ENCODE data around the gene SLC26A4. TPM values are rescaled to one million over a fixed set of nuclear protein-coding genes. Genes with fewer than 3 reads are reported as not detected.

Gene SLC26A4
- total and polyA plus RNA-seq, 2 donors (not counting 1 experiment from before 2014, with no cell fraction given), result 0.05 to 0.13 TPM

DNA sequence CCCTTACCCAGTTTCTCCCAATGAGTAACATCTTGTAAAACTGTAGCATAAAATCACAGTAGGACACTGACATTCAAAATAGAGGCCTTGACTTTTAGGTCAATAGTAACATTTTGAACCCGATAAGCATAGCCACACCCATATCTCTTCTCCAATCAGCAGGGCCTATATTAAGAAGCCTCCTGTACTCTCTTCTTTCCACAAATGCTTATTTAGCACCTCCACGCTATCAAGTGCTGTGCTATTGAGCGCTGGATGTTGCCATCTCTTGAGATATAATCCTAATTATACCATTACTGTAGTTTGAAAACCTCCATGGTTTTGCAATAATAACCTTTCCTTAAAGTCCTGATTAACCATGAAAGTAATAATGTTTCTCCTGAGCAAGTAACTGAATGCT lies 43.2 kb downstream of the SLC26A4 start:
- CTCF ChIA-PET, result no interaction called here

DNA sequence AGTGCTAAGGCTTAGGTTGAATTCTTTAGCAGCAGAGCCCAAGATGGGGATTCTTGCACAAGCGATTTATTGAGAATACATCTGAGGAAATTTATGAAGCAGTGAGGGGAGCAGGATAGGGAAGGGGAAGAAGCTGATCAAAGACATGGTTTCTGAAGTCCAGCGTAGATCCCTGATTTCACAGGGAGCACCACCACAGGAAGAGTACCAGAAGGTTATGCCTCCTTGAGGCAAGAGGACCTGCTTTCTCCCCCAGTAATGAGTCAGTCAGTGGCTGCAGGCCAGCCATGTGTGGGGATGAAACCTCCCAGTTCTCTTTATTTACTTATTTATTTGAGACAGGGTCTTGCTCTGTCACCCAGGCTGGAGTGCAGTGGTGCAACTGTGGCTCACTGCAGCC lies 48.3 kb downstream of the SLC26A4 start:
- no peaks in the 10 kb centered on the region for H3K4me1 Mint-ChIP-seq
- Histone ChIP-seq H3K9ac (ENCODE audit: low read length) (no peak overlapping the region), H2AFZ (ENCODE audit: insufficient read depth, low read depth, low read length, poor library complexity, severe bottlenecking) (no peak overlapping the region), H3K27ac (ENCODE audit: low read length in 2 of 2) (no peak overlapping the region), H3K4me3 (ENCODE audit: control extremely low read depth in 1 of 5, extremely low read depth in 1 of 5, insufficient read depth in 1 of 5, low read depth in 2 of 5, low read length in 4 of 5) (no peak overlapping the region), H4K20me1 (ENCODE audit: control insufficient read depth, insufficient read depth, low read length, poor library complexity, severe bottlenecking) (no peaks in the 10 kb centered on the region), H3K4me1 (ENCODE audit: control insufficient read depth in 2 of 2, insufficient read depth in 2 of 2, low read length in 2 of 2) (no peaks in the 10 kb centered on the region), H3K27me3 (replicated peaks in 1 of 4; ENCODE audit: control extremely low read depth in 1 of 4, control insufficient read depth in 3 of 4, insufficient read depth in 4 of 4, low read length in 3 of 4) (no peaks in the 10 kb centered on the region), H3K4me2 (replicated peaks; ENCODE audit: low read depth, low read length, poor library complexity, severe bottlenecking) (no peak overlapping the region), H3K9me3 (ENCODE audit: control extremely low read depth in 1 of 3, control insufficient read depth in 2 of 3, insufficient read depth in 1 of 3, low read length in 2 of 3) (no peaks in the 10 kb centered on the region), H3K79me2 (ENCODE audit: control insufficient read depth, insufficient read depth, low read length) (no peaks in the 10 kb centered on the region), H3K36me3 (replicated peaks in 1 of 2; ENCODE audit: control extremely low read depth in 1 of 2, control insufficient read depth in 1 of 2, extremely low read depth in 1 of 2, insufficient read depth in 2 of 2, low read length in 1 of 2) (no peaks in the 10 kb centered on the region)
- ChIA-PET POLR2A (no interaction called here), CTCF (interaction anchor here (1.3 to 4.8 kb wide), 2 partner anchors 15 to 559 kb away, joined by 3 to 15 read pairs; no protein-coding TSS in a partner anchor)
- intact Hi-C loops (cut with micrococcal nuclease), result no loop called here
- no peaks in the 10 kb centered on the region for H3K27me3 Mint-ChIP-seq
- WGBS (ENCODE audit: insufficient coverage), result 94% methylated on average over 2 of the region's 2 CpGs
- no peak for DNase-seq
- no peaks in the 10 kb centered on the region for H3K9me3 Mint-ChIP-seq (ENCODE audit: insufficient read depth)
- H3K4me3 Mint-ChIP-seq, result no peak overlapping the region
- TF ChIP-seq EZH2 (IDR thresholded peaks at IDR 0.05; ENCODE audit: borderline replicate concordance, insufficient read depth, low read depth, low read length, poor library complexity, severe bottlenecking), result no peak
- TF ChIP-seq, protein P1, sequence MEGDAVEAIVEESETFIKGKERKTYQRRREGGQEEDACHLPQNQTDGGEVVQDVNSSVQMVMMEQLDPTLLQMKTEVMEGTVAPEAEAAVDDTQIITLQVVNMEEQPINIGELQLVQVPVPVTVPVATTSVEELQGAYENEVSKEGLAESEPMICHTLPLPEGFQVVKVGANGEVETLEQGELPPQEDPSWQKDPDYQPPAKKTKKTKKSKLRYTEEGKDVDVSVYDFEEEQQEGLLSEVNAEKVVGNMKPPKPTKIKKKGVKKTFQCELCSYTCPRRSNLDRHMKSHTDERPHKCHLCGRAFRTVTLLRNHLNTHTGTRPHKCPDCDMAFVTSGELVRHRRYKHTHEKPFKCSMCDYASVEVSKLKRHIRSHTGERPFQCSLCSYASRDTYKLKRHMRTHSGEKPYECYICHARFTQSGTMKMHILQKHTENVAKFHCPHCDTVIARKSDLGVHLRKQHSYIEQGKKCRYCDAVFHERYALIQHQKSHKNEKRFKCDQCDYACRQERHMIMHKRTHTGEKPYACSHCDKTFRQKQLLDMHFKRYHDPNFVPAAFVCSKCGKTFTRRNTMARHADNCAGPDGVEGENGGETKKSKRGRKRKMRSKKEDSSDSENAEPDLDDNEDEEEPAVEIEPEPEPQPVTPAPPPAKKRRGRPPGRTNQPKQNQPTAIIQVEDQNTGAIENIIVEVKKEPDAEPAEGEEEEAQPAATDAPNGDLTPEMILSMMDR (IDR thresholded peaks at IDR 0.05), result no peak
- H3K27ac Mint-ChIP-seq, result no peak overlapping the region
- no peak for ATAC-seq (ENCODE audit: low read depth)

More for the DNA sequence above, 43.2 kb downstream of the SLC26A4 start:
- no peak overlapping the region for H3K4me2 ChIP-seq (replicated peaks; ENCODE audit: low read depth, low read length, poor library complexity, severe bottlenecking)
- H3K9me3 ChIP-seq (ENCODE audit: control extremely low read depth in 1 of 3, control insufficient read depth in 2 of 3, insufficient read depth in 1 of 3, low read length in 2 of 3), result no peaks in the 10 kb centered on the region
- H3K79me2 ChIP-seq (ENCODE audit: control insufficient read depth, insufficient read depth, low read length), result no peaks in the 10 kb centered on the region
- Mint-ChIP-seq H3K4me1 (no peaks in the 10 kb centered on the region), H3K27ac (no peak overlapping the region), H3K27me3 (peaks cover 9% of the 10 kb centered on the region), H3K9me3 (ENCODE audit: insufficient read depth) (no peaks in the 10 kb centered on the region), H3K4me3 (no peak overlapping the region)
- H3K36me3 ChIP-seq (replicated peaks in 1 of 2; ENCODE audit: control extremely low read depth in 1 of 2, control insufficient read depth in 1 of 2, extremely low read depth in 1 of 2, insufficient read depth in 2 of 2, low read length in 1 of 2), result no peaks in the 10 kb centered on the region
- intact Hi-C loops (cut with micrococcal nuclease), result no loop called here
- peaks cover 0 to 4% (median 0%) of the 10 kb centered on the region in 4 experiments for H3K27me3 ChIP-seq (replicated peaks in 1 of 4; ENCODE audit: control extremely low read depth in 1 of 4, control insufficient read depth in 3 of 4, insufficient read depth in 4 of 4, low read length in 3 of 4)
- WGBS (ENCODE audit: insufficient coverage), result 100% methylated on average over 3 of the region's 3 CpGs
- H3K9ac ChIP-seq (ENCODE audit: low read length), result no peak overlapping the region
- POLR2A ChIA-PET, result no interaction called here
- no peak overlapping the region for H3K27ac ChIP-seq (ENCODE audit: low read length in 2 of 2)
- no peak overlapping the region for H3K4me3 ChIP-seq (ENCODE audit: control extremely low read depth in 1 of 5, extremely low read depth in 1 of 5, insufficient read depth in 1 of 5, low read depth in 2 of 5, low read length in 4 of 5)
- DNase-seq (no peak), ATAC-seq (ENCODE audit: low read depth) (no peak)
- H3K4me1 ChIP-seq (ENCODE audit: control insufficient read depth in 2 of 2, insufficient read depth in 2 of 2, low read length in 2 of 2), result no peaks in the 10 kb centered on the region
- no peak overlapping the region for H2AFZ ChIP-seq (ENCODE audit: insufficient read depth, low read depth, low read length, poor library complexity, severe bottlenecking)
- TF ChIP-seq EZH2 (IDR thresholded peaks at IDR 0.05; ENCODE audit: borderline replicate concordance, insufficient read depth, low read depth, low read length, poor library complexity, severe bottlenecking), result no peak
- TF ChIP-seq, protein P1 (IDR thresholded peaks at IDR 0.05), result no peak
- no peaks in the 10 kb centered on the region for H4K20me1 ChIP-seq (ENCODE audit: control insufficient read depth, insufficient read depth, low read length, poor library complexity, severe bottlenecking)
